ENCODE data around the gene ACTG2.

- TF ChIP-seq CTCF (conservative IDR thresholded peaks at IDR 0.05) (no peak), ZFX (IDR thresholded peaks at IDR 0.05) (no peak)
Measured at GRCh38 chr2:73917696-73918207, 24.9 kb downstream of the ACTG2 start.

All from C4-2B (cell line).